Measurements from ENCODE around the gene MEF2B.
A peak's percentile ranks its signal among the peaks of the same experiment; 100 is the strongest.

The MEF2B gene

DNA sequence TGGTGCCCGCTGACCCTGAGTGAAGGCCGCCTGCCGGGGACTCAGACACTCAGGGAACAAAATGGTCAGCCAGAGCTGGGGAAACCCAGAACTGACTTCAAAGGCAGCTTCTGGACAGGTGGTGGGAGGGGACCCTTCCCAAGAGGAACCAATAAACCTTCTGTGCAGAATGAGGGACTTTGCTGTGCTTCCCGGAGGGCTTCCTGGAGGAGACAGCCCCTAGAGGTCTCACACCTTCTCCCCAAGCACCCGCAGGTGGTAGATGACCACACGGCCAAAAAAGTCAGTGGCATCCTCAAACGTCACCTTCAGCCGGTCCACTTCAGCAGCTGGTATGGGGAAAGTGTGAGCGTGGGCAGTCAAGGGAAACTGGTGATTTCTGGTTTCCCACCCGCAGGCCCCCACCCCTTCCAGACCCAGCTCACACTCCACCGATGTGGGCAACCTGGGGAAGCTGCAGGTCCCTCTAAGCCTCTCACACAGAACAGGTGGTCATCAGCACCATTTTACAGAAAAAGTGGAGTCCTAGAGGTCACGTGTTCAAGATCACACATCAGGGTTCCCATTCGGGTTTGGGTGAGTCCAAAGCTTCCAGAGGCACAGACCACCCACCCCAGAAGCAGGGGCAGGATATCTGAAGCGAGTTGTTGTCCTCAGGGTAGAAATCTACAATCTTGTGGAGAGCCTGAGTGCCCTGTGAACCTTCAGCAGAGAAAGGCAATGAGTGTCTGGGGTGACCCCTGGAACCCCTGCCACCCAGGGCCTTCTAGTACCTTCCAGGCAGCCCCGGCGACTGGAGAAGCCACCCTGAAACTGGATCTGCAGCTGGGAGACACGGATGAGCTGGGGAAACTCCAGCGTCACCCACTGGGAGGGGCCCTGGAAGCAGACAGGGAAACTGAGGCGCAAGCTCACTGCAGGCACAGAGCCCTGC is 31.9 kb upstream of the MEF2B start:
- TF ChIP-seq TAF1 (IDR thresholded peaks at IDR 0.05; ENCODE audit: borderline replicate concordance, insufficient read depth, low read length) = no peak
- TF ChIP-seq, protein P1, sequence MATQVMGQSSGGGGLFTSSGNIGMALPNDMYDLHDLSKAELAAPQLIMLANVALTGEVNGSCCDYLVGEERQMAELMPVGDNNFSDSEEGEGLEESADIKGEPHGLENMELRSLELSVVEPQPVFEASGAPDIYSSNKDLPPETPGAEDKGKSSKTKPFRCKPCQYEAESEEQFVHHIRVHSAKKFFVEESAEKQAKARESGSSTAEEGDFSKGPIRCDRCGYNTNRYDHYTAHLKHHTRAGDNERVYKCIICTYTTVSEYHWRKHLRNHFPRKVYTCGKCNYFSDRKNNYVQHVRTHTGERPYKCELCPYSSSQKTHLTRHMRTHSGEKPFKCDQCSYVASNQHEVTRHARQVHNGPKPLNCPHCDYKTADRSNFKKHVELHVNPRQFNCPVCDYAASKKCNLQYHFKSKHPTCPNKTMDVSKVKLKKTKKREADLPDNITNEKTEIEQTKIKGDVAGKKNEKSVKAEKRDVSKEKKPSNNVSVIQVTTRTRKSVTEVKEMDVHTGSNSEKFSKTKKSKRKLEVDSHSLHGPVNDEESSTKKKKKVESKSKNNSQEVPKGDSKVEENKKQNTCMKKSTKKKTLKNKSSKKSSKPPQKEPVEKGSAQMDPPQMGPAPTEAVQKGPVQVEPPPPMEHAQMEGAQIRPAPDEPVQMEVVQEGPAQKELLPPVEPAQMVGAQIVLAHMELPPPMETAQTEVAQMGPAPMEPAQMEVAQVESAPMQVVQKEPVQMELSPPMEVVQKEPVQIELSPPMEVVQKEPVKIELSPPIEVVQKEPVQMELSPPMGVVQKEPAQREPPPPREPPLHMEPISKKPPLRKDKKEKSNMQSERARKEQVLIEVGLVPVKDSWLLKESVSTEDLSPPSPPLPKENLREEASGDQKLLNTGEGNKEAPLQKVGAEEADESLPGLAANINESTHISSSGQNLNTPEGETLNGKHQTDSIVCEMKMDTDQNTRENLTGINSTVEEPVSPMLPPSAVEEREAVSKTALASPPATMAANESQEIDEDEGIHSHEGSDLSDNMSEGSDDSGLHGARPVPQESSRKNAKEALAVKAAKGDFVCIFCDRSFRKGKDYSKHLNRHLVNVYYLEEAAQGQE (IDR thresholded peaks at IDR 0.05; ENCODE audit: insufficient read depth in 1 of 2, low read depth in 2 of 2, low read length in 2 of 2) = no peak
- peak; percentile 17; the same call in 1 of the 2 replicates for TF ChIP-seq POLR2AphosphoS5 (IDR thresholded peaks at IDR 0.05; ENCODE audit: low read depth, low read length)
- TF ChIP-seq FOXP2 (optimal IDR thresholded peaks at IDR 0.05; ENCODE audit: borderline replicate concordance, extremely low read depth, extremely low read length, insufficient read depth) = no peak
- no peak for TF ChIP-seq SIN3A (IDR thresholded peaks at IDR 0.05; ENCODE audit: borderline replicate concordance, insufficient read depth, low read length)

DNA sequence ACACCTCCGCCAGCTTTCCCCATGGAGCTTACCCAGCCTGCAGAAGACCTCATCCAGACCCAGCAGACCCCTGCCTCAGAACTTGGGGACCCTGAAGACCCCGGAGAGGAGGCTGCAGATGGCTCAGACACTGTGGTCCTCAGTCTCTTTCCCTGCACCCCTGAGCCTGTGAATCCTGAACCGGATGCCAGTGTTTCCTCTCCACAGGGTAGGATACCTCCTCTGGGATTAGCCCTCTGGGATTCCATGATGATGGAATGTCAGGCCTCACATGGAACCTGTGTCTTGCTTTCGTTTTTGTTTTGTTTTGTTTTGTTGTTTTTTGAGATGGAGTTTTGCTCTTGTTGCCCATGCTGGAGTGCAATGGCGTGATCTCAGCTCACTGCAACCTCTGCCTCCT is 23.9 kb upstream of the MEF2B start:
- TF ChIP-seq, protein P1 (IDR thresholded peaks at IDR 0.05; ENCODE audit: insufficient read depth in 1 of 2, low read depth in 2 of 2, low read length in 2 of 2) = no peak
- TF ChIP-seq TAF1 (IDR thresholded peaks at IDR 0.05; ENCODE audit: borderline replicate concordance, insufficient read depth, low read length) (no peak), SIN3A (IDR thresholded peaks at IDR 0.05; ENCODE audit: borderline replicate concordance, insufficient read depth, low read length) (no peak), POLR2AphosphoS5 (IDR thresholded peaks at IDR 0.05; ENCODE audit: low read depth, low read length) (no peak), FOXP2 (optimal IDR thresholded peaks at IDR 0.05; ENCODE audit: borderline replicate concordance, extremely low read depth, extremely low read length, insufficient read depth) (no peak)

DNA sequence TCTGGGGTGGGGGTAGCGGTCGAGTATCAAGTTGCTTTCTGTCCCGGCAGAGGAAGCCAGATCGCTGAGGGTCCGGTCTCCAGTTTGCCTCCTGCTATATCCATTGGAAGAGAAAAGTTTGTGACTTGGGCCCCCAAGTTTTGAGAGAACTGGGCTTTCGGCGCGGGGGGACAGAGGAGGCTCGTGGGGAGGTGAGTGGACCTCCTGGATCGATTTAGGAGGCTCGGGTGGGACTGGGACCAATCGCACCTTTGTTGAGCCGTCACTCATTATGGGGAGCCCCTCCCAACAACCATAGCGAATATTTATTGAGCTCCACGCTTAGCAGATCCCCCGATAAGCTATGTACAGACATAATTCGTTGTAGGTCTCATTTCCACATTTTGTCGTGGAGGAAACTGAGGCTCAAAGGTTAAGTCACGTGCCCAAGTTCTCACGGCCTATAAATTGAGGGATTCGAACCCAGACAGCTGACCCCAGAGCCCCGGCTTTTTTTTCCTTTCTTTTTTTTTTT is 22.9 kb upstream of the MEF2B start:
- TF ChIP-seq TAF1 (IDR thresholded peaks at IDR 0.05; ENCODE audit: borderline replicate concordance, insufficient read depth, low read length) (no peak), FOXP2 (optimal IDR thresholded peaks at IDR 0.05; ENCODE audit: borderline replicate concordance, extremely low read depth, extremely low read length, insufficient read depth) (no peak), SIN3A (IDR thresholded peaks at IDR 0.05; ENCODE audit: borderline replicate concordance, insufficient read depth, low read length) (no peak), POLR2AphosphoS5 (IDR thresholded peaks at IDR 0.05; ENCODE audit: low read depth, low read length) (no peak)
- TF ChIP-seq, protein P1 (IDR thresholded peaks at IDR 0.05; ENCODE audit: insufficient read depth in 1 of 2, low read depth in 2 of 2, low read length in 2 of 2) = no peak

DNA sequence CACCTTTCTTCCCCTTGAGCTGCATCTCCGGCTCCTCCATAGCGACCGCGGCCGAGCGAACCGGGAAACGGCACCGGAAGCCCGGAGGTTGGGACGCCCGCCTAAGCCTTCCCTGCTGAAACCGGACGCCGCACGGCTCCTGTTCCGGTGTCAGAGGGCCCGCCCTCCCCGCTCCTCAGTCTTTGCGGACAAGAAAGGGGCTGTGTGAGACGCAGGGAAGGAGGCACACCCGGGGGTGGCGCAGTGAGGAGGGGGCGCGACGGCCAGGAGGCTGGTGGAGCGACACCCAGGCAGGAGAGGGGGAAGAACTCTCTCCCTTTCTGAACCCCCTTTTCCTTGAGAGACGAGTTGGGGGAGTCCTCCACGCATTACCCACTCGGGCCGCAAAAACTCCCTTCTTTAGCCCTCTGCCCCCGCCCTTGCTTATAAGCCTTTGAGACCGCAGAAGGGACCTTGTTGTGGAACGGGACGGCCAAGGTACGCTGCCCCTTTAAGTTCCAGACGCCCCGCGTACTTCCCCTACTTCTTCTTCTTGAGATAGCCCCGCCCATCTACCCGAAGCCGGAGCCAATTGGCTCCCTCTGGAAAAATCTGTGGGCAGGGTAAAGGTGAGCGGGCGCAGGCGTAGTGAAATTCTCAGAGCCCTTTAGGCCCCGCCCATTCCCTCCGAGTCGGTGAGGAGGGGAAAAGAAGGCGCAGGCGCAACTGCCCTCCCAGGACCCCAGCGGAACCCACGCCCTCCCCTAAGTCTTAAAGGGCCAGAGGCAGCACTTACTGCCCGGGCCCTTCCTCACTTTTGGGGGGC is 22.2 kb upstream of the MEF2B start, which contains the start of the genes BORCS8 and RFXANK:
Gene BORCS8 (minus strand): TSS at position 75 of the 805 bp plus-strand sequence. CDS start 35 bp downstream, at position 40.
Gene RFXANK (plus strand): TSS at position 181 of the 805 bp plus-strand sequence. CDS start 1,689 bp downstream, outside the sequence.
- TF ChIP-seq FOXP2 (optimal IDR thresholded peaks at IDR 0.05; ENCODE audit: borderline replicate concordance, extremely low read depth, extremely low read length, insufficient read depth) (peak; percentile 70), TAF1 (IDR thresholded peaks at IDR 0.05; ENCODE audit: borderline replicate concordance, insufficient read depth, low read length) (peak; percentile 91), POLR2AphosphoS5 (IDR thresholded peaks at IDR 0.05; ENCODE audit: low read depth, low read length) (peak; percentile 76), SIN3A (IDR thresholded peaks at IDR 0.05; ENCODE audit: borderline replicate concordance, insufficient read depth, low read length) (no peak)

DNA sequence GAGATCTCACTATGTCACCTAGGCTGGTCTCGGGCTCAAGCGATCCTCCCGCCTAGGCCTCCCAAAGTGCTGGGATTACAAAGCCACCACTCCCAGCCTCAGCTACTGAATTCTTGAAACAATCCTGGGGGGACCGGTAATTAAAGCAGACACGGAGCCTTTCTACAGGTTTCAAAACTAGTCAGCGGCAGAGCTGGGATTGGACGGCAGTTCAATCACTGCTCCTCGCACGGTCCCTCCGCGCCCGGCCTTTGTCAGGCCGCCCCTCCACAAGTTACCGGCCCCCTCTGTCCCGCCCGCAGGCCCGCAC is 21.7 kb upstream of the MEF2B start:
- no peak for TF ChIP-seq TAF1 (IDR thresholded peaks at IDR 0.05; ENCODE audit: borderline replicate concordance, insufficient read depth, low read length)
- no peak for TF ChIP-seq SIN3A (IDR thresholded peaks at IDR 0.05; ENCODE audit: borderline replicate concordance, insufficient read depth, low read length)
- TF ChIP-seq, protein P1 (IDR thresholded peaks at IDR 0.05; ENCODE audit: insufficient read depth in 1 of 2, low read depth in 2 of 2, low read length in 2 of 2) = no peak
- no peak for TF ChIP-seq POLR2AphosphoS5 (IDR thresholded peaks at IDR 0.05; ENCODE audit: low read depth, low read length)
- TF ChIP-seq FOXP2 (optimal IDR thresholded peaks at IDR 0.05; ENCODE audit: borderline replicate concordance, extremely low read depth, extremely low read length, insufficient read depth) = no peak

All from PFSK-1 (cell line).